ENCODE results near the gene KCTD8. TPM values are rescaled to one million over a fixed set of nuclear protein-coding genes. Genes with fewer than 3 reads are reported as not detected.

Gene KCTD8
- total RNA-seq, 2 experiments from 2014 or later = not detected

DNA sequence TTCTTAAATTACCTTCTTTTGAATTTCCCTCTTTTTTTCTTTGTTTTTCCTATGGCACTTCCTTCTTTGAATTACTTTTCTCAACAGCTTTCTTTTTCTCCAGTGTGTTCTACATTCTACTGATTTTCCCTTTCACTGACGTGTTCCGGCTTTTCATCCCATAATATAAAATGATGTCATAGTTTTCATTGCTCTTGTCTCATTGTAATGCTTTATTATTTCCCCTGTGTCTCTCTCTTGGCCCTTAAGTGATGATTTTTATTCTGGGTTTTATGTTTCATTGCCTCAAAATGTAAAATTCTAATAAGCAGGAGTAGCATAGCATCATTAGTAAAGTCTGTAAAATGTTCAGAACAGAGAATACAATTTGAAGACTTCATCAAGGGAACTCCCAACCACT lies 299.3 kb downstream of the KCTD8 start:
- no peak overlapping the region for H3K27ac Mint-ChIP-seq
- ChIA-PET POLR2A (no interaction called here), CTCF (no interaction called here)
- H3K27me3 Mint-ChIP-seq = no peaks in the 10 kb centered on the region
- ATAC-seq = no peak
- H3K9me3 Mint-ChIP-seq = peaks cover 6% of the 10 kb centered on the region
- no peaks in the 10 kb centered on the region for H3K4me1 Mint-ChIP-seq (ENCODE audit: low read depth)
- intact Hi-C loops (cut with micrococcal nuclease) = no loop called here
- TF ChIP-seq, protein P1, sequence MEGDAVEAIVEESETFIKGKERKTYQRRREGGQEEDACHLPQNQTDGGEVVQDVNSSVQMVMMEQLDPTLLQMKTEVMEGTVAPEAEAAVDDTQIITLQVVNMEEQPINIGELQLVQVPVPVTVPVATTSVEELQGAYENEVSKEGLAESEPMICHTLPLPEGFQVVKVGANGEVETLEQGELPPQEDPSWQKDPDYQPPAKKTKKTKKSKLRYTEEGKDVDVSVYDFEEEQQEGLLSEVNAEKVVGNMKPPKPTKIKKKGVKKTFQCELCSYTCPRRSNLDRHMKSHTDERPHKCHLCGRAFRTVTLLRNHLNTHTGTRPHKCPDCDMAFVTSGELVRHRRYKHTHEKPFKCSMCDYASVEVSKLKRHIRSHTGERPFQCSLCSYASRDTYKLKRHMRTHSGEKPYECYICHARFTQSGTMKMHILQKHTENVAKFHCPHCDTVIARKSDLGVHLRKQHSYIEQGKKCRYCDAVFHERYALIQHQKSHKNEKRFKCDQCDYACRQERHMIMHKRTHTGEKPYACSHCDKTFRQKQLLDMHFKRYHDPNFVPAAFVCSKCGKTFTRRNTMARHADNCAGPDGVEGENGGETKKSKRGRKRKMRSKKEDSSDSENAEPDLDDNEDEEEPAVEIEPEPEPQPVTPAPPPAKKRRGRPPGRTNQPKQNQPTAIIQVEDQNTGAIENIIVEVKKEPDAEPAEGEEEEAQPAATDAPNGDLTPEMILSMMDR (IDR thresholded peaks at IDR 0.05) = no peak
- no peak overlapping the region for H3K4me3 Mint-ChIP-seq
- no peak for DNase-seq
- H3K36me3 Mint-ChIP-seq (ENCODE audit: low read depth) = no peaks in the 10 kb centered on the region

DNA sequence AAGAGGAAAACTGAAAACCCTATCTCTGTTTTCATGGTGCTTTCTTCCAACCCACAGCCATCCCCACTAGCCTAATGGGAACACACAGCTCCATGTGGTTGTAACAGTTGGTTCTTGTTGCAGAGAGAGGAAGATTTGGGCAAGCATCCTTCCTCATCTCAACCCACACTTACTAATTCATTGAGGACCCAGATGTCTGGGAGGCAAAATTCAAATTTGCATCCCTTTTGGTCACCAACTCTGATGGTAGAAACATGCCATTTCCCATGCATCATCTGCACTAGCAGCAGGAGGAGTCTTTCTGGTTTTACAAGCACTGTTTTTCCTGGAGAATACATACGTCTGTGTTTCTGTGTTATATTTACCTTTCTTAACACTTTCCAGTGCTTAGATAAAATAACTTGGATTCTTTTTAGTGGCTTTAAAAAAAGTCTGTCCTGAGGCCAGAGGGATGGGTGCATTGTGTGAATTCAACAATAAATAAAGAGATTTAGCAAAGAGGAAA lies 301.0 kb downstream of the KCTD8 start:
- TF ChIP-seq, protein P1 (IDR thresholded peaks at IDR 0.05) = no peak
- DNase-seq = no peak
- H3K4me1 Mint-ChIP-seq (ENCODE audit: low read depth) = no peaks in the 10 kb centered on the region
- H3K4me3 Mint-ChIP-seq = no peak overlapping the region
- peaks cover 6% of the 10 kb centered on the region for H3K9me3 Mint-ChIP-seq
- ChIA-PET POLR2A (no interaction called here), CTCF (no interaction called here)
- no peak overlapping the region for H3K27ac Mint-ChIP-seq
- intact Hi-C loops (cut with micrococcal nuclease) = no loop called here
- no peaks in the 10 kb centered on the region for H3K36me3 Mint-ChIP-seq (ENCODE audit: low read depth)
- H3K27me3 Mint-ChIP-seq = no peaks in the 10 kb centered on the region
- no peak for ATAC-seq

- Mint-ChIP-seq H3K27me3 (no peaks in the 10 kb centered on the region), H3K4me1 (ENCODE audit: low read depth) (no peaks in the 10 kb centered on the region), H3K4me3 (no peak overlapping the region), H3K36me3 (ENCODE audit: low read depth) (no peaks in the 10 kb centered on the region), H3K27ac (no peak overlapping the region), H3K9me3 (peaks cover 6% of the 10 kb centered on the region)
- TF ChIP-seq, protein P1 (IDR thresholded peaks at IDR 0.05) = no peak
- ChIA-PET CTCF (no interaction called here), POLR2A (no interaction called here)
- ATAC-seq (no peak), DNase-seq (no peak)
- intact Hi-C loops (cut with micrococcal nuclease) = no loop called here
Measured at GRCh38 chr4:44146516-44146915, 302.1 kb downstream of the KCTD8 start.

DNA sequence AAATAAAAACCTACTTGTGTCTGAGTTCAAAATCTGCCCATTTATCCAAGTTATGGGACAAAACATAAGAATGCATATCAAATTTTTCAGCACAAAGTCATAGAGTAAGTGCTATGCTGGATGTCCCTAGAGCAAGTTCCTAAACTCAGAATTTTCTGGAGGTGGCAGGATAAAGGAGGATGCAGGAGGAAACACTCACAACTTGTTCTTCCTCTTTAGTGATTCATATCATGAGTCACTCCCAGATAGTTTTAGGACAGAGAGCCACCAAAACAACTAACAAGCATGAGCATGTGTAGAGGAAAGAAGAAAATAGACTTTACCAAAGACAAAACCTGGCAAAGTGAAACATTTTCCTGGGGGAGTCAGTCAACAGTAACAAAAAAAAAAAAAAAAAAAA lies 302.7 kb downstream of the KCTD8 start:
- H3K4me3 Mint-ChIP-seq = no peak overlapping the region
- TF ChIP-seq, protein P1 (IDR thresholded peaks at IDR 0.05) = no peak
- H3K27me3 Mint-ChIP-seq = no peaks in the 10 kb centered on the region
- DNase-seq (no peak), ATAC-seq (no peak)
- ChIA-PET POLR2A (no interaction called here), CTCF (no interaction called here)
- no peak overlapping the region for H3K27ac Mint-ChIP-seq
- no peaks in the 10 kb centered on the region for H3K36me3 Mint-ChIP-seq (ENCODE audit: low read depth)
- peaks cover 6% of the 10 kb centered on the region for H3K9me3 Mint-ChIP-seq
- intact Hi-C loops (cut with micrococcal nuclease) = no loop called here
- H3K4me1 Mint-ChIP-seq (ENCODE audit: low read depth) = no peaks in the 10 kb centered on the region

- CTCF ChIA-PET = no interaction called here
- Mint-ChIP-seq H3K27me3 (no peaks in the 10 kb centered on the region), H3K4me1 (ENCODE audit: low read depth) (no peaks in the 10 kb centered on the region), H3K27ac (no peak overlapping the region), H3K36me3 (ENCODE audit: low read depth) (no peaks in the 10 kb centered on the region), H3K4me3 (no peak overlapping the region), H3K9me3 (peaks cover 16% of the 10 kb centered on the region)
- POLR2A ChIA-PET = interaction anchor here (0.6 kb wide), 1 partner anchor 171 kb away, joined by 3 read pairs; no protein-coding TSS in a partner anchor
- DNase-seq (no peak), ATAC-seq (no peak)
- TF ChIP-seq, protein P1 (IDR thresholded peaks at IDR 0.05) = no peak
- intact Hi-C loops (cut with micrococcal nuclease) = no loop called here
Measured at GRCh38 chr4:44132526-44132925, 316.1 kb downstream of the KCTD8 start.

Other genes starting within 250 kb of the KCTD8 start
- not detected for gene YIPF7, start 202.8 kb upstream of the KCTD8 start, total RNA-seq
- gene GUF1, start 229.6 kb upstream of the KCTD8 start, total RNA-seq = 10 to 100 TPM; 33.6 to 40.0 TPM

Data from activated CD8-positive, alpha-beta T cell treated with anti-CD3 and anti-CD28 coated beads for 36 hours (primary cell).